Hematopoietic multipotent progenitor cell treated with erythropoietin and hydrocortisone succinate and interleukin-3 and kit ligand, for 8 days (in vitro differentiated cells): ENCODE data around the gene FRMPD1.

Experiments
- DNase-seq: peaks from one replicate; pipeline ENCODE4 v3.0.0-alpha.2; 2015

The FRMPD1 gene

DNA sequence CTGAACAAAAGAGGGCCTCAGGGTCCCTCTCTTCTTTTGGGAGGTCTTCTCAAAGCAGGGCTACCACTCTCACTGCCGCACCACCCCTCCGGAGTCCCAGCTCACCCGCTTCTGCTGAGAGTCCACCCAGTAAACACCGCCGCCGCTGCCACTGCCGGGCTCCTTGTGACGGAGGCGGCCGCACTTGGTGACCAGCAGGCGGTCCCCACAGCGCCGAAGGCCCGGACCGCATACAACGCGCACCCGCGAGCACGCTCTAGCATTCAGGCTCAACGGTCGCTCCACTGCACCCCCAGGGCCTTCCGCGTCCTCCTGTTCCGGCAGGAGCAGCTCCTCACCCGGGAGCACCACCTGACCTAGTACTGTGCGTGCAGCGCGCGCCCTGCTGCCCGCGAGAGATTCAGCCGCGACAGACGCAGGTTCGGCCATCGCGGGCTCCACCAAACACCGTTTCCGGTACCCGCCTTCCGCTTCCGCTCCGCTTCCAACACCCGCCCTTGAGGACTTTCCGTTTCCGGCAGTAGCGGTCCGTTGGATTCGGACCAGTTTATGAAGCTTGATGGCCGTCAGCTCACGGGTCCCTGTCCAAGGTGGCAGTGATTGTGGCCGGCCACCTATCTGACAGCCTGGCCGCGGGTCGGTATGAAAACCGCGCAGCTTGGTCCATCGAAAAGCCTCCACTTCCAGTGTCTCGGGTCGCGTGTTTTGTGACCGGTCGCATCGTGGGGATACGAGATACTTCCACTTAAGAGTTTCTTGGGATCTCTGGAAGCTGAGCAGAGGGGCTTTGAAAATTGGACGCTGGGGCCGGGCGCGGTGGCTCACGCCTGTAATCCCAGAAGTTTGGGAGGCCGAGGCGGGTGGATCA lies 134.1 kb downstream of the FRMPD1 start, which contains the start of gene EXOSC3:
Gene EXOSC3, minus strand, starts transcription at position 449 of the 868 bp plus-strand sequence. Its CDS starts 20 bp downstream, at position 429.
- DNase-seq, result peak; percentile 95

DNA sequence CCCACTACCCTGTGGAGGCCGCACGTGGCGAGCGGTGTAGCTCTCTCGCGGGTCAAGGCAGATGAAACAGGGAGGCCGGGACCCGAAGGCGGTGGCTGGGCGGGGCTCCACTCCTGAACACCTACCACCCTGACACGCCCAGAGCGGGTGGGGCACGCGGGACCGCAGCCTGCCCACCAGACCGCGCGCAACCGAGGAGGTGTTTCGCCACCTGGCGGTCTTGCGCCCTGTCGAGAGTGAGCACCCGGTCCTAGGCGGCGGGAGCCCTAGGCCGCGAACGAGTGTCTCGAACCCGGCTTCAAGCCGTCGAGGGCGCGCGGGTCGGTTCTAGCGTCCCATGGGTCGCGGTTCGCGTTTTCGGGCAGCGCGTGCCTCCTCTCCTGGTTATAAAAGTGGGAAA lies 136.3 kb downstream of the FRMPD1 start:
- DNase-seq, result no peak

DNA sequence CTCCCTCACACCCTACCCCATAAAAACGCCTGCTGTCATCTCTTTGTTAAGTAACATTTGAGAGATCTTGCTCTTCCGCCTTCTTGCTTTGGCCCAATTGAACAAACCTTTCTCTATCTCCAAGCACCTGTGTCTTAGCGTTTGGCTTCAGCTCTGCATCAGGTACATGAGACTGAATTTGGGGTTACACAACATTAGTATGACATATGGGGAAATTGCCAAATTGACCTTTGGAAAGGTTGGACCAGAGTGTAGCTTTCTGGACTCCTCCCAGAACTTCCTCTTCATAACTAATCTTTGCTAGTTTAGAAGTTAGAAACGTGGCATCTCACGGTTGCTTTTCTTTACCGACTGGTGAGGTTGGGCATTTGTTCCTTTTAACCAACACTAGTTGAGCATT lies 137.6 kb downstream of the FRMPD1 start:
- no peak for DNase-seq

DNA sequence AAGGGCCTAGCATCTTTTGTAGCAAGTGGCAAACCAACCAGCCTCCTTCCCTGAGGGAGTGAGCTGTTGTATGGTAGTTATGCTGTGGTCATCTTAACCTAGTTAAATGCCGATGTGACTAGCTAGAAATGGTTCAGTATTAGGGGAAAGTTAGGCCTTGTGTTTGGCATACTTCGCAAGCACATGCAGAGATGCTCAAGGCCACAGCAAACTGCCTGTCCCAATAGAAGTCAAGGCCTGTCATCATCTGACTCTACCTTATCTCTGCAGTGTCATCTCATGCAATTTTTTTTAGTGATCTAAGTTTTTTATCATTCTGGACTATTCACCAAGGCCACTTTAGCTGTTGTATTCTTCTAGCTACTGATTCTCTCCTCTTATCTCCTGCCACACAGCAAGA lies 139.3 kb downstream of the FRMPD1 start:
- DNase-seq, result no peak

DNA sequence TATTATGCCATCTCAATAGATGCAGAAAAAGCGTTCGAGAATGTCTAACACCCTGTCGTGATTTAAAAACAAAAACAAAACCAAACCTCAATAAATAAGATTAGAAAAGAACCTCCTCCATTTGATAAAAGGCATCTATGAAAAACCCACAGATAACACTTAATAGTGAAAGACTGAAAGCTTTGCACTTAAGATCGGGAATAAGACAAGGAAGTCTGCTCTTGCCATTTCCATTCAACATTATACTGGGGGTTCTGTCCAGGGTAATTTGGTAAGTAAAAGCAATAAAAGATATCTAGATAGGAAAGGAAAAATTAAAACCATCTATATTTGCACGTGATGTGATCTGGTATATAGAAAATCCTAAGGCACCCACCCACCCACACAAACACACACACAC lies 141.4 kb downstream of the FRMPD1 start:
- DNase-seq, result no peak

DNA sequence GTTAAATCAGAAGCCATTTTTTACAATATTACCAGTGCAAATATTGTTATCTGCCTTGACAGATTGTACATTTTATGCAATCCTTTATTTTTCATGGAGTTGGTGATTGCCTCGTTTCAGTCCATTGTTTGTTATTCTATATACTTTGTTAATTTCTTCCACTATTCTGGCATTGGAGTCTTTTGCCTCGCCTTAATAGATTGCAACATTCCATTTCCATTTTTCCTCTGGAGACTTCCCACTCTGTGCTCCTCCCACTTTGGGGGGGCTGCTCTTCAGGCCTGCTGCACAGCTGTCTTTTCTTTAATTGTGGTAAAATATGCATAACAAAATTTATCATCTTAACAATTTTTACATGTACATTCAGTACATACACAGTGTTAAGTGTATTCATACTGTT lies 145.5 kb downstream of the FRMPD1 start:
- DNase-seq, result no peak
